ENCODE data around the gene STRIP2. TPM values are rescaled to one million over a fixed set of nuclear protein-coding genes. Genes with fewer than 3 reads are reported as not detected.

Gene STRIP2
- total RNA-seq, 1 experiment from 2014 or later = 9.9 TPM

DNA sequence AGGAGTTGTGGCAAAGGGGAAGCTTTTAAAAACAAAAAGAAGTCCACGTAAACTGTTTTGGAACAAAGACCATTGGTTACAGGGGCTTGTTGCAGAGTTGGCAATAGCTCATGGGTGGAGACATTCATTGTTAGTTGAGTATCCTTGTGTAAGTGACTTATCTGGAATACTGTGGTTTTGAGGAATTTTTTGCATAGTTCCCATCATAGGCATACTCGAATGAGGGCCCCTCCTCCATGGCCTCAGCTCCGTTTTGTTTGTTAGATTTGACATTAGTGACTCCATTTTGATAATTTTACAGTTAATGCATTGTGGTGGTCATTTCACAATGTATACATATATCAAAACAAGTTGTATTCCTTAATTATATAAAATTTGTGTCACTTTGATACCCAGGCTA is 55.3 kb downstream of the STRIP2 start:
- Histone ChIP-seq H2AK5ac (ENCODE audit: insufficient read length, low read length) (no peak overlapping the region), H4K8ac (replicated peaks; ENCODE audit: insufficient read length, low read depth, low read length) (no peak overlapping the region), H3K9ac (ENCODE audit: extremely low read depth, insufficient read length, low read length) (no peak overlapping the region), H3T11ph (ENCODE audit: low read length) (no peak overlapping the region), H2BK120ac (ENCODE audit: low read depth, low read length, poor library complexity, severe bottlenecking) (no peak overlapping the region), H2BK20ac (ENCODE audit: low read depth, low read length, poor library complexity, severe bottlenecking) (no peak overlapping the region), H3K27me3 (ENCODE audit: insufficient read depth, low read length) (no peaks in the 10 kb centered on the region), H3K79me2 (ENCODE audit: insufficient read depth, low read length) (no peaks in the 10 kb centered on the region), H3K56ac (ENCODE audit: insufficient read length, low read depth, low read length) (no peak overlapping the region), H4K20me1 (ENCODE audit: control insufficient read depth, insufficient read depth, insufficient read length) (no peaks in the 10 kb centered on the region), H3K79me1 (ENCODE audit: insufficient read depth, low read depth, low read length, poor library complexity, severe bottlenecking) (no peaks in the 10 kb centered on the region), H3K27ac (ENCODE audit: insufficient read length, low read depth, low read length) (no peak overlapping the region), H3K9me3 (ENCODE audit: control insufficient read depth, low read depth, low read length) (no peaks in the 10 kb centered on the region), H2BK12ac (ENCODE audit: insufficient read length, low read depth, low read length) (no peak overlapping the region), H2BK15ac (ENCODE audit: low read depth, low read length) (no peak overlapping the region), H4K91ac (ENCODE audit: insufficient read length, low read depth, low read length) (no peak overlapping the region), H4K5ac (ENCODE audit: insufficient read length, low read depth, low read length) (no peak overlapping the region), H2BK5ac (ENCODE audit: insufficient read length, low read length) (no peak overlapping the region), H3K18ac (ENCODE audit: insufficient read length, low read depth, low read length) (no peak overlapping the region), H3K23me2 (ENCODE audit: insufficient read length, low read depth, low read length, poor library complexity, severe bottlenecking) (no peaks in the 10 kb centered on the region), H3K4me1 (ENCODE audit: insufficient read depth, low read length) (no peaks in the 10 kb centered on the region), H3K14ac (ENCODE audit: insufficient read depth, low read length) (no peak overlapping the region), H3K23ac (ENCODE audit: insufficient read length, low read depth, low read length) (no peak overlapping the region), H3K4me2 (ENCODE audit: insufficient read depth, insufficient read length, low read length) (no peak overlapping the region), H3K4ac (ENCODE audit: low read depth, low read length) (no peak overlapping the region), H2AFZ (ENCODE audit: low read length) (no peak overlapping the region)
- TF ChIP-seq, protein P1, sequence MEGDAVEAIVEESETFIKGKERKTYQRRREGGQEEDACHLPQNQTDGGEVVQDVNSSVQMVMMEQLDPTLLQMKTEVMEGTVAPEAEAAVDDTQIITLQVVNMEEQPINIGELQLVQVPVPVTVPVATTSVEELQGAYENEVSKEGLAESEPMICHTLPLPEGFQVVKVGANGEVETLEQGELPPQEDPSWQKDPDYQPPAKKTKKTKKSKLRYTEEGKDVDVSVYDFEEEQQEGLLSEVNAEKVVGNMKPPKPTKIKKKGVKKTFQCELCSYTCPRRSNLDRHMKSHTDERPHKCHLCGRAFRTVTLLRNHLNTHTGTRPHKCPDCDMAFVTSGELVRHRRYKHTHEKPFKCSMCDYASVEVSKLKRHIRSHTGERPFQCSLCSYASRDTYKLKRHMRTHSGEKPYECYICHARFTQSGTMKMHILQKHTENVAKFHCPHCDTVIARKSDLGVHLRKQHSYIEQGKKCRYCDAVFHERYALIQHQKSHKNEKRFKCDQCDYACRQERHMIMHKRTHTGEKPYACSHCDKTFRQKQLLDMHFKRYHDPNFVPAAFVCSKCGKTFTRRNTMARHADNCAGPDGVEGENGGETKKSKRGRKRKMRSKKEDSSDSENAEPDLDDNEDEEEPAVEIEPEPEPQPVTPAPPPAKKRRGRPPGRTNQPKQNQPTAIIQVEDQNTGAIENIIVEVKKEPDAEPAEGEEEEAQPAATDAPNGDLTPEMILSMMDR (conservative IDR thresholded peaks at IDR 0.05) = no peak
- Mint-ChIP-seq H3K4me1 (no peaks in the 10 kb centered on the region), H3K36me3 (ENCODE audit: insufficient read depth in 1 of 3, low read depth in 3 of 3) (peaks cover 0 to 4% (median 2%) of the 10 kb centered on the region in 3 experiments; a peak in 2 of 7 replicates), H3K4me3 (no peak overlapping the region), H3K27me3 (ENCODE audit: low read depth) (no peaks in the 10 kb centered on the region), H3K27ac (no peak overlapping the region; a peak in 1 of 7 replicates), H3K9me3 (no peaks in the 10 kb centered on the region)
- no CpG with 5 or more reads among the region's 3 CpGs for WGBS (ENCODE audit: extremely low coverage, insufficient read length, low lambda C conversion rate)
- DNase-seq = no peak
